HG03558 (cell line): ENCODE data around the gene NID2.

Experiments used
- ATAC-seq: cut with Tn5 transposase; IDR thresholded peaks from one replicate; pipeline ENCODE4 v1.9.1; 2021; ENCODE audit warnings: moderate number of reproducible peaks; ENCODE audit not compliant: unreplicated experiment; ENCODE audit errors: extremely low read depth

The NID2 gene

GRCh38 chr14:51969852-51970540 is 98.9 kb downstream of the NID2 start:
- ATAC-seq: no peak

GRCh38 chr14:51967521-51967920 is 101.3 kb downstream of the NID2 start:
- no peak for ATAC-seq

- no peak for ATAC-seq
These were observed 105.6 kb downstream of the NID2 start for GRCh38 chr14:51963286-51963685.

- no peak for ATAC-seq
These were observed 106.1 kb downstream of the NID2 start for GRCh38 chr14:51962711-51963110.

- ATAC-seq: no peak
These were observed 108.0 kb downstream of the NID2 start for GRCh38 chr14:51960866-51961265.

GRCh38 chr14:51959928-51960327 is 108.9 kb downstream of the NID2 start:
- no peak for ATAC-seq

GRCh38 chr14:51957950-51958349 is 110.9 kb downstream of the NID2 start:
- ATAC-seq: no peak
